Endothelial cell of umbilical vein (primary cell): ENCODE measurements around the gene RAD9B. TPM values are rescaled to one million over a fixed set of nuclear protein-coding genes. Genes with fewer than 3 reads are reported as not detected.
A peak's percentile ranks its signal among the peaks of the same experiment; 100 is the strongest.

ENCODE experiments used
- Bru-seq: library from RNA; stranded (reverse); fragments of 400-500 nt; gene quantifications from one replicate; lab custom pipeline; 2021; lab: Mats Ljungman, UMichigan
- BruChase-seq, 2 experiments: library from RNA; stranded (reverse); fragments of 400-500 nt; gene quantifications; one replicate each; lab custom pipeline; 2021; lab: Mats Ljungman, UMichigan
- BruUV-seq: library from RNA; stranded (reverse); fragments of 400-500 nt; replicated peaks from 2 replicates; lab custom pipeline; 2021; lab: Mats Ljungman, UMichigan
- CTCF ChIA-PET: fragments of 300-600, 350-600 bp; sonication (Branson Sonifier 250); formaldehyde crosslinking; loops from one replicate; lab custom pipeline; 2021; ENCODE audit warnings: antibody characterized with exemption, inconsistent platforms; lab: Charles Lee
- POLR2A ChIA-PET: fragments of 300-600, 350-600 bp; sonication (Branson Sonifier 250); formaldehyde crosslinking; loops from one replicate; lab custom pipeline; 2021; ENCODE audit warnings: antibody characterized with exemption, inconsistent platforms; lab: Charles Lee
- DNase-seq: peaks from one replicate; pipeline ENCODE4 v3.0.0-alpha.2; 2011; ENCODE audit warnings: low read depth, low spot score
- FAIRE-seq: peaks from 2 replicates; lab custom pipeline; 2011; peaks lifted over from hg19 to GRCh38; lab: Jason Lieb, UNC
- H2AFZ ChIP-seq: 2 replicates; pipeline ENCODE4 v1.6.0; 2012; ENCODE audit warnings: low read depth, low read length, control low read depth, inconsistent platforms
- H3K27ac ChIP-seq: 2 replicates; pipeline ENCODE4 v1.5.1; 2011; ENCODE audit warnings: low read depth, mild to moderate bottlenecking, control low read depth, low read length, moderate library complexity; ENCODE audit not compliant: insufficient read depth
- H3K27me3 ChIP-seq, 2 experiments: 2 replicates each; pipeline versions ENCODE4 v1.6.0 to v1.6.1; 2011; ENCODE audit warnings: low read length in 2 of 2, mixed read lengths in 1 of 2; ENCODE audit not compliant: control insufficient read depth in 2 of 2, insufficient read depth in 2 of 2
- H3K36me3 ChIP-seq, 2 experiments: 2 replicates in 1 of 2; 3 replicates in 1 of 2; pipeline ENCODE4 v1.5.1; 2011; ENCODE audit warnings: low read length in 2 of 2, mild to moderate bottlenecking in 1 of 2, moderate library complexity in 1 of 2; ENCODE audit not compliant: control insufficient read depth in 2 of 2, insufficient read depth in 2 of 2; ENCODE audit errors: extremely low read depth in 1 of 2
- H3K4me1 ChIP-seq: 3 replicates; pipeline ENCODE4 v1.5.1; 2011; ENCODE audit warnings: mild to moderate bottlenecking, low read length; ENCODE audit not compliant: control insufficient read depth, insufficient read depth; ENCODE audit errors: extremely low read depth
- H3K4me2 ChIP-seq: 2 replicates; pipeline ENCODE4 v1.6.1; 2011; ENCODE audit warnings: low read length, control low read depth, mixed read lengths; ENCODE audit not compliant: insufficient read depth
- H3K4me3 ChIP-seq, 3 experiments: fragments of 200-600 bp in 1 of 3; sonication (generic), shearing (Covaris generic) in 1 of 3; replicated peaks in 1 of 3; 2 replicates each; pipeline ENCODE4 v1.5.1; 2011 to 2016; ENCODE audit warnings: control low read depth in 3 of 3, low read length in 3 of 3, mild to moderate bottlenecking in 2 of 3, inconsistent platforms in 1 of 3, low read depth in 1 of 3, moderate library complexity in 1 of 3; ENCODE audit not compliant: insufficient read depth in 1 of 3
- H3K79me2 ChIP-seq: 2 replicates; pipeline ENCODE4 v1.6.0; 2012; ENCODE audit warnings: low read length, inconsistent platforms; ENCODE audit not compliant: control insufficient read depth, insufficient read depth
- H3K9ac ChIP-seq: replicated peaks from 2 replicates; pipeline ENCODE3; 2011; ENCODE audit warnings: low read length, control low read depth; ENCODE audit not compliant: insufficient read depth; ENCODE audit errors: extremely low read depth
- H3K9me1 ChIP-seq: replicated peaks from 3 replicates; pipeline ENCODE4 v1.6.0; 2011; ENCODE audit warnings: mild to moderate bottlenecking, low read length; ENCODE audit not compliant: control insufficient read depth, insufficient read depth; ENCODE audit errors: extremely low read depth
- H3K9me3 ChIP-seq: replicated peaks from 2 replicates; pipeline ENCODE4 v1.5.1; 2012; ENCODE audit warnings: low read length, inconsistent platforms; ENCODE audit not compliant: control insufficient read depth, insufficient read depth
- H4K20me1 ChIP-seq: replicated peaks from 2 replicates; pipeline ENCODE3; 2011; ENCODE audit warnings: mild to moderate bottlenecking, low read length; ENCODE audit not compliant: control insufficient read depth, insufficient read depth; ENCODE audit errors: extremely low read depth
- CTCF ChIP-seq, 2 donors: IDR thresholded peaks; 1 replicate in 1 of 2; 2 replicates in 1 of 2; pipeline ENCODE4 v1.5.1; 2011; ENCODE audit warnings: low read length in 2 of 2, mild to moderate bottlenecking in 2 of 2, moderate library complexity in 2 of 2, control low read depth in 1 of 2, inconsistent platforms in 1 of 2, low read depth in 1 of 2; ENCODE audit not compliant: insufficient read depth in 1 of 2; ENCODE audit errors: extremely low read depth in 1 of 2
- EZH2 ChIP-seq: IDR thresholded peaks from 2 replicates; pipeline ENCODE4 v1.6.1; 2012; ENCODE audit warnings: borderline replicate concordance, low read depth, mild to moderate bottlenecking, moderate library complexity, low read length, inconsistent platforms; ENCODE audit not compliant: severe bottlenecking
- FOS ChIP-seq: IDR thresholded peaks from 2 replicates; pipeline ENCODE4 v1.6.1; 2011; ENCODE audit warnings: mild to moderate bottlenecking, low read length, moderate library complexity, borderline replicate concordance; ENCODE audit not compliant: insufficient read depth
- GATA2 ChIP-seq: IDR thresholded peaks from 2 replicates; pipeline ENCODE4 v1.7.0; 2011; ENCODE audit warnings: low read depth, mild to moderate bottlenecking, moderate library complexity, mixed read lengths, low read length; ENCODE audit not compliant: insufficient read length, insufficient read depth
- JUN ChIP-seq: IDR thresholded peaks from 2 replicates; pipeline ENCODE4 v1.6.1; 2011; ENCODE audit warnings: borderline replicate concordance, low read depth; ENCODE audit not compliant: insufficient read length, insufficient read depth
- MAX ChIP-seq: IDR thresholded peaks from 2 replicates; pipeline ENCODE4 v1.6.1; 2011; ENCODE audit not compliant: insufficient read depth, insufficient read length
- MYC ChIP-seq: IDR thresholded peaks from one replicate; pipeline ENCODE4 v1.6.1; 2011; ENCODE audit warnings: mild to moderate bottlenecking, low read depth, low read length
- POLR2A ChIP-seq: IDR thresholded peaks from 2 replicates; pipeline ENCODE4 v1.6.1; 2012; ENCODE audit warnings: low read depth, mild to moderate bottlenecking, control low read depth, low read length
- POLR2AphosphoS5 ChIP-seq: IDR thresholded peaks from 2 replicates; pipeline ENCODE4 v1.6.1; 2012; ENCODE audit warnings: low read depth, mild to moderate bottlenecking, control low read depth, low read length, moderate library complexity; ENCODE audit not compliant: insufficient read depth
- dilution Hi-C: fragments of 300-500 bp; cut with MboI; formaldehyde crosslinking; loops from one replicate; pipeline ENCODE4 v1.15.0; 2019; ENCODE audit warnings: low sequenced_read_pairs; ENCODE audit not compliant: extremely low pct_ligation_motif_present
- intact Hi-C: fragments of 100-400 bp; cut with micrococcal nuclease; formaldehyde crosslinking; loops from one replicate; pipeline ENCODE4 v1.10.0; 2022
- long read RNA-seq: library from polyadenylated mRNA; stranded (forward); transcript quantifications from one replicate; pipeline ENCODE4 v2.0.0, GENCODE V29; 2021
- polyA minus RNA-seq, 3 experiments: library from RNA; depleted of rRNA, polyadenylated mRNA; stranded (reverse); fragments of >200 nt; gene quantifications; 1 replicate in 1 of 3; 2 replicates in 2 of 3; pipeline ENCODE4 v1.2.3, GENCODE V29; 2011
- polyA plus RNA-seq, 4 experiments: library from polyadenylated mRNA; depleted of rRNA in 3 of 4; stranded (reverse) in 3 of 4; unstranded in 1 of 4; fragments of >200 nt; gene quantifications; 2 replicates each; pipeline versions ENCODE4 v1.2.1 to v1.2.3, GENCODE V29; 2011 to 2012; ENCODE audit warnings: missing spikeins in 1 of 4
- total RNA-seq: library from RNA; stranded (reverse); gene quantifications from 2 replicates; pipeline ENCODE4 v1.2.3, GENCODE V29; 2021

Gene RAD9B
- total RNA-seq (0.15 TPM in 1 of 2 replicates, not detected in the other), polyA plus RNA-seq (0.08 and 0.11 TPM in 2 replicates), polyA minus RNA-seq (0.17 and 0.56 TPM in 2 replicates), Bru-seq, nascent RNA (percentile 24 among the genes with signal in this experiment), BruChase-seq, experiment 1, labeled RNA remaining after a 6-hour chase (percentile 16 among the genes with signal in this experiment), BruChase-seq, experiment 2, labeled RNA remaining after a 2-hour chase (percentile 13 among the genes with signal in this experiment)
- polyA plus RNA-seq (2011; cell fraction: cytosol; rRNA removed) = 0.06 and 0.10 TPM in 2 replicates
- polyA plus RNA-seq (2011; cell fraction: nucleus; rRNA removed) = 0.21 and 0.41 TPM in 2 replicates
- 0.07 and 0.20 TPM in 2 replicates for polyA plus RNA-seq (2012)
- 1.1 TPM for polyA minus RNA-seq (2011; cell fraction: cytosol; rRNA and poly(A)+ RNA removed)
- not detected in 2 replicates for polyA minus RNA-seq (2011; cell fraction: nucleus; rRNA and poly(A)+ RNA removed)
- long read RNA-seq, partial matches to known transcripts = 0 of 3 reads
- long read RNA-seq, other reads (novel, unspliced or antisense) = 3 of 3 reads

DNA sequence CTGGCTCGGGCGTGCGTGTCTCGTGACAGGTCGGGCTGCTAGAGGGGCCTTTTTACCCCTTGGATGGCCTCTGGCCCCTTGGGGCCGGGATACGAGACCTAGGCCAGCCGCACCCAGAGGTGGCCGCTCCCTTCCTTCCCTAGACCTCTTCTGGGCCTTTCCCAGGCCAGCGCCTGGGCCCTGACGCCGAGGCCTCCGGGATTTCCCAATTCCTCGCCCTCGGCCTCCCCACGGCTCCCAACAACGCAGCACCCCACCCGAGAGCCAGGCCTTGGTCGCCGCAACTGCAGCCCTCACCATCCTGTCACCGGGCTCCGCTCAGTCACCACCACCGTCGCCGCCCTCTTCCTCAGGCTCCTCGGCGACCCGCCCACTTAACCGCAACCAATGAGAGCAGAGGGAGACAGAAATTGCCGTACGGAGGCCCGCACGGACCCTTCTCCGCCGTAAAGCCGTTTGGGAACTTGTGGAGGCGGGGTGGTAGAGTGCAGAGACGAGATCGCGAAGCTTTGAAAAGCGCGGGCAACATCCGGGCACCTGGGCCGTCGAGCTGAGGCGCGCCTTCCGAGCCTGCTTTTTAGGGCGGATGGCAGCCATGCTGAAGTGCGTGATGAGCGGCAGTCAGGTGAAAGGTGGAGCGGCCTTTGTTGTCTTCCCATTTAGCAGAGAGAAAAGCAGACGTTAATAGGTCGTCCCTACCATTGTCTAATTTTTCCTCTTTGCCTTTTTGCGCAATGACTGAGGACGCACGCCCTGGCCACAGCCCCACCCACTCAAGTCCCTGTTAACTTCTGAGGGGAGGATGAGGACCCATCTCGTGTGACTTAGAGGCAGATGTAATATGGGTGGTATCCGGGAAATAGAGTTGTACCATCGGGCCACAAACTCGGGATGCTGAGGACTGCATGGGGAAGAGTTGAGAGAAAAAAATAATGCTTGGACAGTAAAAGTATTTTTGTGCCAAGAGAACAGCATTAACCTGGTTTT is at the start of gene RAD9B, which contains the start of gene VPS29:
TSS of gene RAD9B (plus strand) at position 580 of the 987 bp plus-strand sequence. CDS start at position 587, 7 bp downstream.
TSS of gene VPS29 (minus strand) at position 360 of the 987 bp plus-strand sequence. CDS start at position 300, 60 bp downstream.
- TSS peak; percentile 79 for BruUV-seq
- Histone ChIP-seq H3K36me3 (peaks cover 0 to 5% of the 10 kb centered on the region in 2 experiments), H3K4me2 (peak within 1 kb of the TSS; percentile 70), H3K9ac (peak within 1 kb of the TSS; percentile 82), H3K27ac (peak within 1 kb of the TSS; percentile 68), H3K9me3 (no peaks in the 10 kb centered on the region), H3K27me3 (no peaks in the 10 kb centered on the region), H4K20me1 (no peaks in the 10 kb centered on the region), H3K4me3 (peak within 1 kb of the TSS; percentile 58 to 94 (median 80)), H3K9me1 (no peaks in the 10 kb centered on the region), H2AFZ (peak within 1 kb of the TSS; percentile 96), H3K4me1 (peaks cover 13% of the 10 kb centered on the region), H3K79me2 (peaks cover 44% of the 10 kb centered on the region)
- TF ChIP-seq POLR2A (peak; percentile 86), JUN (no peak), MYC (peak; percentile 12), FOS (no peak), EZH2 (no peak), MAX (peak; percentile 87), GATA2 (no peak), CTCF (IDR thresholded peaks at IDR 0.05; ENCODE audit: extremely low read depth in 1 of 2, insufficient read depth in 1 of 2, low read depth in 1 of 2, low read length in 2 of 2) (no peak), POLR2AphosphoS5 (peak; percentile 92)
- peak; percentile 91 for FAIRE-seq
- intact Hi-C loops = loop anchor here (1.0 to 5.0 kb wide), 7 partner anchors 34 to 240 kb away; partner anchors contain the start of genes ARPC3, FAM216A, GPN3 and PPP1CC
- peak; percentile 99 for DNase-seq
- ChIA-PET CTCF (interaction anchor here (0.5 to 5.1 kb wide), 5 partner anchors 8 to 225 kb away, joined by 3 to 40 read pairs (median 3); partner anchors contain the start of genes FAM216A, GPN3 and TCTN1), POLR2A (interaction anchor here (1.0 kb wide), 1 partner anchor 34 kb away, joined by 4 read pairs; the partner anchor contains the start of genes FAM216A and GPN3)
- dilution Hi-C loops = no loop called here
